ENCODE results near the gene POLE2. TPM values are rescaled to one million over a fixed set of nuclear protein-coding genes. Genes with fewer than 3 reads are reported as not detected.

Gene POLE2
- total and polyA plus RNA-seq, 2 of the 4 experiments (the other 2 are of a cell fraction), result 12.2 to 12.3 TPM

GRCh38 chr14:49702725-49703124 lies 14.7 kb upstream of the POLE2 start:
- Histone ChIP-seq H3K9me3 (ENCODE audit: control insufficient read depth, insufficient read depth, low read length) (no peaks in the 10 kb centered on the region), H3K4me1 (ENCODE audit: control insufficient read depth, insufficient read depth, low read length) (no peaks in the 10 kb centered on the region), H3K18ac (ENCODE audit: low read depth, low read length) (no peak overlapping the region), H3K27ac (ENCODE audit: insufficient read depth, low read length) (no peak overlapping the region), H3K9ac (ENCODE audit: low read depth, low read length) (no peak overlapping the region), H2BK15ac (ENCODE audit: low read depth, low read length) (no peak overlapping the region), H3K4me3 (ENCODE audit: insufficient read depth, low read depth, low read length) (no peak overlapping the region), H2AK9ac (replicated peaks; ENCODE audit: low read depth, low read length, poor library complexity) (no peak overlapping the region), H4K91ac (ENCODE audit: insufficient read depth, low read depth, low read length) (no peak overlapping the region), H3K14ac (replicated peaks; ENCODE audit: low read depth, low read length) (no peak overlapping the region), H4K20me1 (ENCODE audit: insufficient read depth, low read length) (no peaks in the 10 kb centered on the region), H3K4ac (ENCODE audit: low read depth, low read length) (no peak overlapping the region), H3K56ac (ENCODE audit: extremely low read depth, insufficient read depth, low read length) (no peak overlapping the region), H3K4me2 (ENCODE audit: low read depth, low read length) (no peak overlapping the region), H3K9me1 (ENCODE audit: insufficient read depth, low read length) (no peaks in the 10 kb centered on the region), H3K23ac (ENCODE audit: low read depth, low read length) (no peak overlapping the region), H4K8ac (ENCODE audit: low read depth in 2 of 2, low read length in 2 of 2) (no peak overlapping the region), H3K27me3 (ENCODE audit: control insufficient read depth, insufficient read depth, low read length) (no peaks in the 10 kb centered on the region), H2AFZ (replicated peaks; ENCODE audit: low read length, poor library complexity) (no peak overlapping the region), H3K79me1 (ENCODE audit: low read depth in 1 of 2, low read length in 2 of 2) (no peaks in the 10 kb centered on the region), H2AK5ac (ENCODE audit: low read depth, low read length) (no peak overlapping the region), H2BK120ac (ENCODE audit: low read depth, low read length) (no peak overlapping the region), H2BK5ac (ENCODE audit: low read depth, low read length, poor library complexity, severe bottlenecking) (no peak overlapping the region), H4K5ac (ENCODE audit: low read depth, low read length) (no peak overlapping the region), H2BK20ac (ENCODE audit: low read depth, low read length) (no peak overlapping the region), H3K36me3 (ENCODE audit: control insufficient read depth, insufficient read depth, low read length) (peaks cover 2% of the 10 kb centered on the region; the same call in 1 of the 2 replicates)
- TF ChIP-seq NFE2L2 (IDR thresholded peaks at IDR 0.05; ENCODE audit: low read depth, low read length), result no peak
- TF ChIP-seq SMC3 (IDR thresholded peaks at IDR 0.05; ENCODE audit: low read depth, low read length), result no peak
- TF ChIP-seq RCOR1 (IDR thresholded peaks at IDR 0.05; ENCODE audit: insufficient replicate concordance, low read length), result no peak
- no peak for TF ChIP-seq MAFK (IDR thresholded peaks at IDR 0.05; ENCODE audit: low read depth, low read length)
- no peak for TF ChIP-seq BHLHE40 (IDR thresholded peaks at IDR 0.05; ENCODE audit: low read depth, low read length)
- TF ChIP-seq FOS (IDR thresholded peaks at IDR 0.05; ENCODE audit: low read depth, low read length), result no peak
- no peak for TF ChIP-seq USF2 (IDR thresholded peaks at IDR 0.05; ENCODE audit: low read depth, low read length)
- TF ChIP-seq MAZ (IDR thresholded peaks at IDR 0.05; ENCODE audit: borderline replicate concordance, low read depth, low read length), result no peak
- no peak for TF ChIP-seq CEBPB (IDR thresholded peaks at IDR 0.05; ENCODE audit: low read depth, low read length)
- no peak for TF ChIP-seq POLR2A (IDR thresholded peaks at IDR 0.05; ENCODE audit: low read depth, low read length)
- no peak for TF ChIP-seq ELK1 (IDR thresholded peaks at IDR 0.05; ENCODE audit: borderline replicate concordance, low read depth, low read length)
- no peak for TF ChIP-seq CTCF (conservative IDR thresholded peaks at IDR 0.05; ENCODE audit: low read depth, low read length)
- no peak for TF ChIP-seq MXI1 (IDR thresholded peaks at IDR 0.05; ENCODE audit: borderline replicate concordance, low read depth, low read length)
- TF ChIP-seq CHD1 (IDR thresholded peaks at IDR 0.05; ENCODE audit: low read depth, low read length), result no peak
- intact Hi-C loops (cut with micrococcal nuclease) (no loop called here), dilution Hi-C loops (cut with HindIII; ENCODE audit: low sequenced_read_pairs, unreplicated experiment) (no loop called here), in situ Hi-C loops (cut with MboI; ENCODE audit: low sequenced_read_pairs) (no loop called here)
- no TSS peak for BruUV-seq (replicated peaks)
- no peak for ATAC-seq (ENCODE audit: low read depth)
- ChIA-PET POLR2A (ENCODE audit: unreplicated experiment) (no interaction called here), CTCF (no interaction called here)
- no CpG with 5 or more reads among the region's 4 CpGs for WGBS, 2 experiments (ENCODE audit: extremely low coverage in 2 of 2, insufficient read length in 1 of 2)
- no peak for DNase-seq

Data from IMR-90 (cell line).